GM18508 (cell line): ENCODE measurements around the gene PDE1C.
"Not testable (repeated sequence)": the region's sequence is repeated elsewhere in the genome, so short reads cannot be mapped to it uniquely, and the experiment has no call there.

Source experiments
- ATAC-seq: cut with Tn5 transposase; IDR thresholded peaks from one replicate; pipeline ENCODE4 v1.9.1; 2021; ENCODE audit warnings: moderate number of reproducible peaks; ENCODE audit not compliant: insufficient read depth, unreplicated experiment

The PDE1C gene

DNA sequence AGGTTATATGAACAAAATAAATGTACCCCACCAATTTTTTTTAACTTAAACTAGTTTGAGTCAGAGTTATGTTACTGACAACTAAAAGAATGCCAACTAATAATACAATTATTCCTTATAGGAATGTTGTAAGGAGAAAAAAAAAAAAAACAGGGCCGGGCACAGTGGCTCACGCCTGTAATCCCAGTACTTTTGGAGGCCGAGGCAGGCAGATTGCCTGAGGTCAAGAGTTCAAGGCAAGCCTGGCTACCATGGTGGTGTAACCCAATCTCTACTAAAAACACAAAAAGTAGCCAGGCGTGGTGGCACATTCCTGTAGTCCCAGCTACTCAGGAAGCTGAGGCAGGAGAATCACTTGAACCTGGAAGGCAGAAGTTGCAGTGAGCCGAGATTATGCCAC lies 6.6 kb upstream of the PDE1C start:
- not testable (repeated sequence) for ATAC-seq

GRCh38 chr7:32075612-32076011 lies 5.4 kb upstream of the PDE1C start:
- ATAC-seq, result no peak

DNA sequence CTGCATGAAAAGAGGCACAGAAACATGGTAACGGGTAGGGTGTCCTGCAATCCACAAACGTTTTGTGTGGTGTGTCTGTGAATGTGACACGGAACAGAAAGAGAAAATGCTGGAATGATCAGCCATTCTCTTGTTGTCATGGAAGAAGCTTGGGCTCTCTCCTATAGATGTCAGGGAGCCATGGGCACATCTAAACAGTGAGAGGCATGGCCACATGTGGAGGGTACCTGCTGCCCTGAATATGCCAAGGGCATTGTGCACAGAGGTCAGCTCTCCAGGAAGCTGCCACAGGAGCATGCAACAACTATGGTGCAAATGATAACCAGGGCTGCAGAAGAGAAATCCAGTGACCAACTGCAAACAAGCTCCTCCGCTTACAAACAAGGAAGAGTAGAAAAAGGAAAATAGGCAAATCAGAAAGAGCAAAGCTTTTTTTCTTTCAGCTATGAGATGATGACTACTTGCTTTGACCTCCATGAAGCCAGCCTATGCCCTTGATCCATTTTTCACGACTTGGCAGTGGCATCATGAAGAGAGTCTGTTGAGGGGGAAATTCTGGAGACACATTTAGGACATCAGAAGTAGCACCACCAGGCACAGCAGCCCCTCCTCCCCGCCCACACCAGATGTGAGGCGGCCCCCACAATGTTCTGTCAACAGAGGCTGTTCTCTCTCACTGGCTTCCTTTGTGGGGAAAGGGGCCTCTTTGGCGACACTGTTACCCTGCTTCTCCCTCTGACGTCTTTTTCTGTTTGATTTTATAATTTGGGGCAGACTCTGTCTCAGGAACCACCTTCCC lies 4.8 kb upstream of the PDE1C start:
- ATAC-seq, result no peak

- no peak for ATAC-seq
Observed at GRCh38 chr7:32073533-32073932, 3.3 kb upstream of the PDE1C start.

DNA sequence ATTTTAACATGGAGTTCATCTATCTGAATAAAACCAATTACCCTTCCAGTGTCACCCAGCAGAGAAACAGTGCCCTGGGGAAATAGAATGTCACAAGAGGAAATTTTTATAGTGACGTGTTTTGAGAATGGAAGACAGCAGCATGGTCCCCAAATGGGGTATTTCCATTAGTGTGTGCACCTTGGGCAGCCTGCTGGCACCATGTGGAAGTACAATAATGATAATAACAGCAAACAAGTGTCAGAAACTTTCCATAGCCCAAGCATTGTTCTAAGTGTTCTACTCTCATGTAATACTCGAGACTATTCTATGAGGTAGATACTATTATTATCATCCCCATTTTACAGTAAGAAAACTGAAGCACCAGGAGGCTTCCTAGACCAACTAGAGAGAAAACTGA lies 2.2 kb upstream of the PDE1C start:
- no peak for ATAC-seq

GRCh38 chr7:32071466-32072091 lies 1.4 kb upstream of the PDE1C start:
- ATAC-seq, result no peak

DNA sequence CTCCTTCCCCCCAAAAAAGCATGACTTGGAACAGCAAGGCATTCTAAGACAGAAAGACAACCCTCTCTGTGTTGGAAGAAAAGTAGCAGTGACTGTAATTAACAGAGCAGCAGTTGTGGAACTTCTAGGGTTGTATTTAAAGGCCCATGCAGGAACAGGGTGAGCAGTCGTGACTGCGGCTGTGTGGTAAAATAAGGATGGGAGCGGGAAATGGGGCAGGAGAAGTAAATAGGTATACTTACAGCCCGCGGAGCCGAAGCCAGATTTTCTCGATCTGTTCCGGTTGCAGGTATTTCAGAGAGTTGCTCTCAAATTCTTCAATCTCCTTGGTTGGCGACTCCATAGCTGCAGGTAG lies 179 bp downstream of the PDE1C start:
- no peak for ATAC-seq

GRCh38 chr7:32069116-32069650 lies 1.0 kb downstream of the PDE1C start:
- ATAC-seq, result no peak

DNA sequence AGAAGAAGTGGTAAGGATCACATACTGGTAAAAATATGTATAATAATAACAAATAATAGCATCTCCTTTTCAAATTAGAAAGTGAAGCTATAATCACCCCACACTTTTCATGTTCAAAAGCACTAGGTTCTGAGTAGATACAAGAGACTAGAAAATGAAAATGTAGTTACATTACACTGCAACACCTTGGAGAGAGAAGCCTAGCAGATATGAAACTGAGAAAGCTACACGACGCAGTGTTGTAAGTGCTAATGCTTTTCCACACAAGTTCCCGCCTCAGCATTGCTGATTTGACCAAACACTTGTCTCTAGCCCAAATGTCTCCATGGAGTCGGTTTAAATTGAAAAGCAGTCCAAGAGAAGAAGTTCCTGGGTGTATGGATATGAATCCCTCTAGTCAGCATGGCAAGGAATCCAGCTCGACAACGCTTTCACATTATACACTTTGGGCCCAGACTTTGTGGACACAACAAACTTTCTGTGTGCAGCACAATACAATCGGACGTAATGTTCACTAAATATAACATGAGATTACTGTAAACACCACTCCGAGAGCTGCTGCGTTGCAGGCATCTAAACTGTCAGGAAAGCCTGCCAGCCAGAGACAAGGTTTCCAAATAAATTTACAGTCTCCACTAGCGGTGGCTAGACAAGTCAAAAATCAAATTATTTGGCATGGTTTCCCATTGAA lies 1.7 kb downstream of the PDE1C start:
- no peak for ATAC-seq

DNA sequence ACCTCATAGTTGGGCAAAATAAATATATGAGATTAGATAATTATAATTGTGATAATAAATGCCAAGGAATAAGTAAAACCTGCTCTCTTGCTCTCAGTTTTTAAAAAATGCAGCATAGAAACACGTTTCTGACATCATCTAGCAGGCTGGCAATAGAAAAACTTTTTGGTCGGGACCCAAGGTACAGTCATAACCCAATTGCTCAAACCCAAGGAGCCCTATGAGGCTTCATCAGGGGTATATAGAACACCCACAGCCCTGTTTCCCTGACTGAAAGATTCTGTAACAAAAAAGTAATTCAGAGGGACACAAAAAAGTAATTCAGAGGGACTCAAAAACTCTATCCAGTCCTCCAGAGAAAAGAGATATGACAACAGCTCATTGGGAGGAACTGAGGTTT lies 3.8 kb downstream of the PDE1C start:
- no peak for ATAC-seq

DNA sequence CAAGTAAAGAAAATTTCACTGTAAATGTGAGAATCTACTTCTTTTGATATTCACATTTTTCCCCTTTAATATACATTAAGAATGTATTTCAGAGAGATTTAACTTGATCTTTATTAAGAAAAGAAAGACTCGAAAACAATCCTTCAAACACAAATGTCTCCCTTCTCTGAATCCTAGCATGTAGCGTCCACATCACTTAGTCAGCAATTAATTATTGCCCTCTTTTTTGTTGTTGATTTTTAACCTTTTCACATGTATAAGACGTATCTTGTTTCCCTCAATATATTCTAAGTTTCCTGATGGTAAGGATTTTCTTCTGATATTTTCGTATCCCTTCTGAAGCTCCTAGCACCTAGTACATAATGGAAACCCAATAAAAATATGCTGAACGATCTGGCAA lies 6.6 kb downstream of the PDE1C start:
- no peak for ATAC-seq

- no peak for ATAC-seq
Observed at GRCh38 chr7:32062150-32062549, 8.1 kb downstream of the PDE1C start.

DNA sequence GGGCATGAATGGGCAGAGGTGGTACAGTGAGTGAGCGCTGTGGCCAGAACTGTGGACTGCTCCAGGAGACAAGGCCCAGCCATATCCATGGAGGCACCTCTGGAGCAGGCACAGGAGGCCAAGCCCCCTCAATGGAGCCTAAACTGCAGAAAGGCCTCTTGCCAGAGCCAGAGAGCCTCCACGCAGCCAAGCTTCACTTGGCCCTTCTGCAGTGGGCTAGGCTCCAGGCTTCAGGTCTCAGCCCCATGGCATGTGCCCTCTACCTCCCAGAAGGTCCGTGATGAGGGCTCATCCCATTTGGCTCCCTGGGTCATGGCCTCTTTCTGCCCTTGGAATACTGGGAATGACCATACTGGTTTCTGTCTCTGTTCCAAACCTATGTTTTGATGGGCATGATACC lies 8.9 kb downstream of the PDE1C start:
- ATAC-seq, result no peak

- ATAC-seq, result no peak
Observed at GRCh38 chr7:32059289-32060011, 10.8 kb downstream of the PDE1C start.

DNA sequence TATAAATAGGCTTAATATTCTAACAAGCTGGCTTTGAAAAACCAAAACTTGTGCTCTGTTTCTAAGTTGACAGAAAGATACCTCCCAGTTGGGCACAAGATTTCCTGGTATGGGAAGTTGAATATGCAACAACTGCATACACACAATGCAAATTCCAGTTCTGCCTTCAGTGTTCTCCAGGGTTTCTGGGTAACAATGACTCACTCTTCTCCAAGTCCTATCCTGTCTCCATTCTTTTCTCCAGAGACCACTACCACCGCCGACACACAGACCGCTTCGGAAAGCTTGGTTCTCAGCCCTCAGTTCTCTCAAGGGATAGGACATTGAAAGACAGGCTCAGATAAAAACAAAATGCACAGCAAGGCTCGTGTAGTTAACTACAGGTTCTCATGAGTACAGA lies 12.2 kb downstream of the PDE1C start:
- no peak for ATAC-seq

GRCh38 chr7:32056767-32057166 lies 13.4 kb downstream of the PDE1C start:
- ATAC-seq, result no peak

- ATAC-seq, result no peak
Observed at GRCh38 chr7:32053204-32053603, 17.0 kb downstream of the PDE1C start.

GRCh38 chr7:32051128-32051527 lies 19.1 kb downstream of the PDE1C start:
- ATAC-seq, result no peak

GRCh38 chr7:32049599-32049998 lies 20.6 kb downstream of the PDE1C start:
- no peak for ATAC-seq

- ATAC-seq, result peak; percentile 45
Observed at GRCh38 chr7:32048970-32049491, 21.2 kb downstream of the PDE1C start.
